Liver (tissue), 3 donors: Measurements from ENCODE around the gene OR2M5.

ENCODE experiments used
- CTCF ChIP-seq: fragments of 150-350 bp; IDR thresholded peaks from 2 replicates; pipeline ENCODE4 v1.5.1; 2017; ENCODE audit warnings: improper control_type of control experiment, low read depth, low read length; ENCODE audit not compliant: missing input control
- GABPA ChIP-seq, 2 donors: IDR thresholded peaks in 1 of 2; conservative IDR thresholded peaks in 1 of 2; 2 replicates each; pipeline ENCODE4 v1.6.1; 2016; ENCODE audit warnings: antibody characterized with exemption in 2 of 2, mild to moderate bottlenecking in 1 of 2, moderate library complexity in 1 of 2
- TAF1 ChIP-seq: conservative IDR thresholded peaks from 2 replicates; pipeline ENCODE4 v1.6.1; 2016; ENCODE audit warnings: antibody characterized with exemption, mild to moderate bottlenecking
- donor health status: healthy.
- donor health status: healthy.

GRCh38 chr1:248102847-248103246, 42.1 kb upstream of the OR2M5 start:
- TF ChIP-seq GABPA (IDR thresholded peaks at IDR 0.05 in 1 of 2, conservative IDR thresholded peaks at IDR 0.05 in 1 of 2) (no peak), TAF1 (no peak), CTCF (no peak)
